HG02610 (cell line): ENCODE results near the gene ARHGAP32.
"Not testable (repeated sequence)": the region's sequence is repeated elsewhere in the genome, so short reads cannot be mapped to it uniquely, and the experiment has no call there.

Experiments
- ATAC-seq: cut with Tn5 transposase; IDR thresholded peaks from one replicate; pipeline ENCODE4 v1.9.1; 2021; ENCODE audit warnings: mild to moderate bottlenecking, moderate library complexity; ENCODE audit not compliant: unreplicated experiment

Gene ARHGAP32

GRCh38 chr11:129041611-129042018, 150.5 kb downstream of the ARHGAP32 start:
- no peak for ATAC-seq

- no peak for ATAC-seq
Observed at GRCh38 chr11:129040934-129041333, 151.2 kb downstream of the ARHGAP32 start.

GRCh38 chr11:129035244-129035643, 156.9 kb downstream of the ARHGAP32 start:
- ATAC-seq, result no peak

- ATAC-seq, result no peak
Observed at GRCh38 chr11:129034001-129034400, 158.1 kb downstream of the ARHGAP32 start.

- ATAC-seq, result no peak
Observed at GRCh38 chr11:129023968-129024676, 168.0 kb downstream of the ARHGAP32 start.

- ATAC-seq, result no peak
Observed at GRCh38 chr11:129021295-129021694, 170.8 kb downstream of the ARHGAP32 start.

- ATAC-seq, result no peak
Observed at GRCh38 chr11:129018991-129019390, 173.1 kb downstream of the ARHGAP32 start.

GRCh38 chr11:129018126-129018525, 174.0 kb downstream of the ARHGAP32 start:
- ATAC-seq, result no peak

GRCh38 chr11:129013737-129014475, 178.2 kb downstream of the ARHGAP32 start:
- ATAC-seq, result no peak

- no peak for ATAC-seq
Observed at GRCh38 chr11:129012880-129013279, 179.2 kb downstream of the ARHGAP32 start.

- ATAC-seq, result no peak
Observed at GRCh38 chr11:129006161-129006560, 186.0 kb downstream of the ARHGAP32 start.

- not testable (repeated sequence) for ATAC-seq
Observed at GRCh38 chr11:128999165-128999564, 193.0 kb downstream of the ARHGAP32 start.

GRCh38 chr11:128988242-128988970, 203.7 kb downstream of the ARHGAP32 start:
- no peak for ATAC-seq

- no peak for ATAC-seq
Observed at GRCh38 chr11:128985880-128986279, 206.2 kb downstream of the ARHGAP32 start.

GRCh38 chr11:128983023-128983422, 209.1 kb downstream of the ARHGAP32 start:
- no peak for ATAC-seq

GRCh38 chr11:128981254-128981653, 210.9 kb downstream of the ARHGAP32 start:
- no peak for ATAC-seq

- ATAC-seq, result no peak
Observed at GRCh38 chr11:128970598-128971190, 221.4 kb downstream of the ARHGAP32 start.

GRCh38 chr11:128968916-128969315, 223.2 kb downstream of the ARHGAP32 start:
- ATAC-seq, result no peak

- no peak for ATAC-seq
Observed at GRCh38 chr11:128967578-128967977, 224.5 kb downstream of the ARHGAP32 start.

GRCh38 chr11:128965485-128965884, 226.6 kb downstream of the ARHGAP32 start:
- ATAC-seq, result peak; percentile 99

- ATAC-seq, result no peak
Observed at GRCh38 chr11:128964463-128964930, 227.6 kb downstream of the ARHGAP32 start.
